GM12865 (cell line): Measurements from ENCODE around the gene PTPA.
A peak's percentile ranks its signal among the peaks of the same experiment; 100 is the strongest.

Experiments used
- DNase-seq: peaks from one replicate; pipeline ENCODE4 v3.0.0; 2010; ENCODE audit warnings: low read depth
- H3K4me3 ChIP-seq: 2 replicates; pipeline ENCODE4 v1.5.1; 2011; ENCODE audit warnings: mild to moderate bottlenecking, low read depth, low read length, control low read depth
- TF ChIP-seq, protein P1 (sequence below): IDR thresholded peaks from 2 replicates; pipeline ENCODE4 v1.5.1; 2011; ENCODE audit warnings: low read length, control low read depth, low read depth, inconsistent platforms; ENCODE audit not compliant: insufficient read depth; ENCODE audit errors: missing control alignments

PTPA gene

DNA sequence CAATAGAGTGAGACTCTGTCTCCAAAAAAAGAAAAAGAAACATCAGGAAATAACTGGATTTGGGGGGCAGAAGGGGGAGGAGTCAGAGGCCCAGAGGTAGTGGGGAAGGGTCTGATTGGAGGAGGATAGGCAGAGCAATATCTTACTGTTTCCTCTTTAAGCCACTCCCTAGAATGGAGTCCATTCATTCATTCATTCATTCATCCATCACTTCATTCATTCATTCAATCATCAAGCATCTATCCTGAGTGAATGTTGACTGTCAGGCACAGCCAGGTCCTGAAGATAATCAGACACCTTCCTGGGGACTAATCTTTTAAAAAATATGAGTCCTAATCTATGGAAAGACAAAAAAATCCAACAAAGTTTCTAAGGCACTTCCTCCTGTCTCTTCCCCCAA lies 54.0 kb downstream of the PTPA start:
- TF ChIP-seq, protein P1, sequence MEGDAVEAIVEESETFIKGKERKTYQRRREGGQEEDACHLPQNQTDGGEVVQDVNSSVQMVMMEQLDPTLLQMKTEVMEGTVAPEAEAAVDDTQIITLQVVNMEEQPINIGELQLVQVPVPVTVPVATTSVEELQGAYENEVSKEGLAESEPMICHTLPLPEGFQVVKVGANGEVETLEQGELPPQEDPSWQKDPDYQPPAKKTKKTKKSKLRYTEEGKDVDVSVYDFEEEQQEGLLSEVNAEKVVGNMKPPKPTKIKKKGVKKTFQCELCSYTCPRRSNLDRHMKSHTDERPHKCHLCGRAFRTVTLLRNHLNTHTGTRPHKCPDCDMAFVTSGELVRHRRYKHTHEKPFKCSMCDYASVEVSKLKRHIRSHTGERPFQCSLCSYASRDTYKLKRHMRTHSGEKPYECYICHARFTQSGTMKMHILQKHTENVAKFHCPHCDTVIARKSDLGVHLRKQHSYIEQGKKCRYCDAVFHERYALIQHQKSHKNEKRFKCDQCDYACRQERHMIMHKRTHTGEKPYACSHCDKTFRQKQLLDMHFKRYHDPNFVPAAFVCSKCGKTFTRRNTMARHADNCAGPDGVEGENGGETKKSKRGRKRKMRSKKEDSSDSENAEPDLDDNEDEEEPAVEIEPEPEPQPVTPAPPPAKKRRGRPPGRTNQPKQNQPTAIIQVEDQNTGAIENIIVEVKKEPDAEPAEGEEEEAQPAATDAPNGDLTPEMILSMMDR, result no peak
- no peak for DNase-seq
- no peak overlapping the region for H3K4me3 ChIP-seq

DNA sequence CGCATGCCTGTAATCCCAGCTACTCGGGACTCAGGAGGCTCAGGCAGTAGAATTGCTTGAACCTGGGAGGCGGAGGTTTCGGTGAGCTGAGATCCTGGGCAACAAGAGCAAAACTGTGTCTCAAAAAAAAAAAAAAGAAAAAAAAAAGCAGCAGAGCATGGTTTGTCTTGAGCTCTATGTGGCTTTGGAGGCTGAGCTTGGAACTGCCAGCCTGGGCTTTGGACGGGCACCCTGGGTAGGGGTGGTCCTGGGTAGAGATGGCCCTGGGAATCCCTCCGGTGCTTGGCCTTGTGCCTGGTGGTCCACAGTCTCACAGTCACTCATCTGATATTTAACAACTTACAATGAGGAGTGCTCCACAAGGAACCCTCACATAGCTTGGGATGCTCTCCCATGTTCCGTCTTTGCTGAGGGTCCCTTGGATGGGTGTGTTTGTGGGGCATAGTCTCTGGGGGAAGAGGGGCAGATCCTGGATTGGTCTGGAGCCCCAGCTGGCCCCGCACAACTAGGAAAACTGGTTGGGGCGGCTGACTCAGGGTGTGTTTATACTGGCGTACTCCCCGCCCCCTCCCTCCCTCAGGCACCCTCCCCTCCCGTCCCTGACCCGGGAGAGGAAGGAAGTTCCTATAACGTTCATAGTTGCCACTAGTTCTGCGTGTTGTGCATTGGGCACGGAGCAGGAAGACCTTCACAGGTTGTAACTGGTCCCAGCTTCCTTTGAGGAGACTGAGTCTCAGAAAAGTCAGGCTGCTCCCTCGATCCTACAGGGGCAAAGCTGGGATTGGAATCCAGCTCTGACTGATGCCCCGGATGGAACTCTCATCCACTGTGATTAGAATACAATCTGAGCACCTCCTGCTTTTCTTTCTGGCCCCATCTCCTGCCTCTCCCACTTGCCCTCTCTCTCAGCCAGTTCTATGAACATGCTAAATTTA lies 55.7 kb downstream of the PTPA start:
- DNase-seq, result no peak
- no peak overlapping the region for H3K4me3 ChIP-seq
- TF ChIP-seq, protein P1, result no peak

DNA sequence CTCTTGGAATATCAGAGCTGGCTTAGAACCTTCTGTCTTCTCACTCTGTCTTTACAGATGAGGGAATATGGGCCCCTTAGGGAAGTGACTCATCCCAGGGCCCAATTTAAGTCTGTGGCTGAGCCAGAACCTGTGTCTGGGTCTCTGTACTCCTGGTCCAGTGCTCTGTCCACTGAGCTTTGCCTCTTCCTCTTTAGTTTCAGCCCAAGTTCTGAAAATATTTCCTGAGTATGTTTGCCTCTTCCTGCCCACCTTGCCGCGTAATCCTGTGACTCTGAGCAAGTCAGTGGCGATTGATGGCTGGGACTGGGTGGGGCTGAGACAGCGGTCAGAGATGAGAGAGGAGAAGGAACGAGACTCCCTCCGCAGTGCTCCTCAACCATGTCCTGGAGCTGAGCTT lies 59.0 kb downstream of the PTPA start:
- no peak overlapping the region for H3K4me3 ChIP-seq
- peak; percentile 42 for DNase-seq
- TF ChIP-seq, protein P1, result no peak

DNA sequence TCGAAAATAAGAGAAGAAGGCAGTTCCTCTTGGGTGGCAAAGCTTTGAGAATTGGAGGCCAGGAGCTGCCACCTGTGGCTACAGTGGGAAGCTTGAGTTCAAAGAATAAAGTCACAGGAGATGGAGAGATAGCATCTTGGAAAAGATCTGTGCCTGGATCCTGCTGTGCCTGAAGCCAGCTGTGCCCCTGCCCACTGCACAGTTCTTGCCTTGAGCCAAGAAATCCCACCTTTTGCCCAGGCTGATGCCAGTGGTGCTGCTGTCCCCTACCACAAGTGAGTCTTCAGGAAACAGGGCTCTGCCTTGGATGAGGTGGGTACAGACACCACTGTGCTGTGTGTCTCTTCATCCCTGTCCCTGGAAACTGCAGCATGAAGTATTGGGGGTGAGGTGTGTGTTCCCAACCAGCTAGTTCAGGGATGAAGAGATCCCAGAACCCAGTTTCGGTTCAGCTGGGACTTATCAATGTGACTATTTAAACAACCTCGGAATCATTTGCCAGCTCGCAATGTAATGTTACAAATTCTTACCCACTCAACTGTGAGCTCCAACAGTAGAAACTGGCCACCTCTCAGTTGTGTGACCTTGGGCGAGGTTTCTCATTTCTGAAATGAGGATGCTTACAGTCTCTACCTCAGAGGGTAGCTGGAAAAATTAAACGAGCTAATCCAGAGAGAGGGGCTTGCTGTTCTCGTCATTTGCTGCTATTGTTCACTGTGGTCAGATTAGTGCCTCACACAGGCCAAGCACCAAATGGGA lies 61.0 kb downstream of the PTPA start:
- TF ChIP-seq, protein P1, result no peak
- DNase-seq, result no peak
- H3K4me3 ChIP-seq, result no peak overlapping the region

DNA sequence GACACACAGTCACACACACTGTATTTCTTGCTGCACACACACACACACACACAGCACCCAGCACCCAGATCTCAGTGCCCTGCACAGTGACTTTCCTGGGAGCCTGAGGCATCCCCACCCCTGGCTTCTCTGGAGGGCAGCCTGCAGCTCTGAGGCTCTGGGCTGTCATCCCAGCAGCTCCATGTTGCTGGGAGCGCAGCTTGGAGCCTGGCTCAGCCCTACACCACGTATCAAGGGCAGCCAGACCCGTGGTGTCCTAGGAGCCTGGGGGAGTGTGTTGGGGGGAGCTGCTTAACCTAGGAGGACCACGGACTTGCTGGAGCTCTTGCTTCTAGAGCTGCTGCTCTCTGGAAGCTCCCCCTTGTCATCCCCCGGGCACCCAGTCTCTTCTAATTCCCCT lies 61.6 kb downstream of the PTPA start:
- TF ChIP-seq, protein P1, result no peak
- no peak for DNase-seq
- no peak overlapping the region for H3K4me3 ChIP-seq

DNA sequence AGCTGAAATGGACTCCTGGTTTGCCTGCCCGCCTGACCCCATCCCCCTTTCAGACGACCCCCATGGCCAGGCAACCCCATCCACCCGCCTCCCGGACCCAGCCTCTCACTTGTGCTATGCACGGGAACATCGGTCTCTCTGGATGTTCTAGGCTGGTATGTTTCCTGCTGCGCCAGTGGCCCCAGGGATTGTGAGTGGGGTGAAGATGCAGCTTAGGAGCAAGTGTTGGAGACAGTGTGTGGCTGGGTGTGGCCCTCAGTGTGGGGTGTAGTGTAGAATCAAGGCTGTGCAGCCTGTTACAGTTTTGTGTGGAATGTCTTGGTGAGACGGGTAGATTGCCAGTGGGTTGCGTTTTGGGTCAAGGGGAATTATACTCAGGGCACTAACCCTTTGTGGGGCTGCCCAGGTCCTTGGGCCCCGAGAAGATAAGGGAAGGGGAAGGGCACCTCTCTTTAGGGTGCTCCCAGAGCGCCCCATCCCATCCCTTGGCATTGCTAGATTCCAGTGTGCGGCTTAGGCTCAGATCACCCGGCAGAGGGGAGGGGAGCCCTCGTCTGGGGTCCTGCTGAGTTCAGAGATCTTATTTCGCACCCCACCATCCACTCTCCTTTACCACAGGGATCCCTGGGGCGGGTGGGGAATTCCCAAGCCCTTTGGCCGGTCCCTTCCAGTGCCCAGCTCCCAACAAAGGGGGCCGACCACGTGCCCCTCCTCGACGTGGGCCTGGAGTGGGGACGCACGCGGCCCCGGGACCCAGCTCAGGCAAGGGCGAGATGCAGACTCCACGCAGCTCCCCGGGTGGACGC lies 62.3 kb downstream of the PTPA start:
- DNase-seq, result no peak
- TF ChIP-seq, protein P1, result no peak
- H3K4me3 ChIP-seq, result no peak overlapping the region; the same call in 1 of the 2 replicates
